Mucosa of descending colon (tissue), 3 donors: Measurements from ENCODE around the gene MAN2C1. TPM values are rescaled to one million over a fixed set of nuclear protein-coding genes. Genes with fewer than 3 reads are reported as not detected.

Source experiments
- ATAC-seq: fragments of 200-7000 bp; cut with Tn5 transposase; one replicate; pipeline ENCODE4 v1.9.1; 2020; ENCODE audit warnings: mild to moderate bottlenecking, moderate library complexity
- DNase-seq, 3 donors: peaks; one replicate each; pipeline ENCODE4 v3.0.0-alpha.2; 2020
- H3K36me3 ChIP-seq: fragments of 200-600 bp; one replicate; pipeline ENCODE4 v1.8.0; 2021; ENCODE audit warnings: low read depth, mild to moderate bottlenecking
- H3K4me1 ChIP-seq: fragments of 200-600 bp; one replicate; pipeline ENCODE4 v1.8.0; 2021; ENCODE audit warnings: low read depth, mild to moderate bottlenecking
- H3K4me3 ChIP-seq: fragments of 200-600 bp; one replicate; pipeline ENCODE4 v1.8.0; 2021; ENCODE audit warnings: mild to moderate bottlenecking
- H3K9me3 ChIP-seq: fragments of 200-600 bp; one replicate; pipeline ENCODE4 v1.8.0; 2021; ENCODE audit warnings: mild to moderate bottlenecking
- CTCF ChIP-seq: fragments of 200-600 bp; IDR thresholded peaks from one replicate; pipeline ENCODE4 v1.8.0; 2022; ENCODE audit warnings: antibody characterized with exemption, mild to moderate bottlenecking
- intact Hi-C, 2 donors: fragments of 100-400 bp; cut with DNase I in 1 of 2; cut with micrococcal nuclease in 1 of 2; formaldehyde crosslinking; loops; one replicate each; pipeline versions ENCODE4 v1.11.0 to v1.11.1; 2022; cut with DNase I, micrococcal nuclease
- microRNA-seq: library from miRNA; unstranded; fragments of <30 nt; microRNA quantifications from one replicate; pipeline ENCODE4, GENCODE V29; 2019
- total RNA-seq, 3 donors: library from RNA; stranded (reverse); fragmentation: NEBNext Ultra II Directional in 2 of 3; extraction: Animal tissue kit (Norgen Biotek cat#: 25700) in 2 of 3; gene quantifications; one replicate each; pipeline versions ENCODE4 v1.2.1 to v1.2.4, GENCODE V29; 2021 to 2023
- donor health status: DM: no; HTN: no; CAD: no; lungs with moderate emphysema.
- donor health status: DM: no; HTN: no; CAD: no.
- donor health status: DM: no; HTN: yes; CAD: no.

Gene MAN2C1
- total RNA-seq, 3 donors from 2014 or later, result 192 to 239 (median 217) TPM

DNA sequence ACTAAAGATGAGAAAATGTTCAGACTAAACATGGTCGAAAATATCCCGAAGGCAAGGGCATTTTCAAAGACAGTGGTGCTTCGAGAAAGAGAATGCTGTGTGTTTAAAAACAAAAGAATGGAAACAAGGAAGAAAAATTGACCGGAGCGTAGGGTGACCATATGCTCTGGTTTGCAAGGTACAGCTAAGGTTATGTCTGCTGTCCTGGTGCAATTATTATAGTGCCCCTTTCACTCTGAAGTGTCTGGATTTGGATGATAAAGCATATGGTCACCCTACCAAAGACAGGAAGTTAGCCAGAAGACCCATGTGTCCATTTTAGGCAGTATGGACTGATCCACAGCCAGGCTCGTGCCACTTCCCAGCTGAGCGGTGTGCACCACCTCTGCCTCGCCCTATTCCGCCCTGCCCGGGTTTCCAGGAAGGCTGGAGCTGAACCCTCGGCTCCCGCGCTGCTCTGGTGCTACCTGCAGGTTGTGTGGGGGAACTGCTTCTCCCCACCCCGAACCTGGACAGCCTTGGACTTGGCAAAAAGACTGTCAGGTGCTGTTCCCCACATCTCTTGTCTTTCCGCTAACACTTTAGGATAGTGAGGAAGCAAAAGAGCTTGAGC is 60.5 kb downstream of the MAN2C1 start:
- intact Hi-C loops, result no loop called here
- H3K9me3 ChIP-seq, result no peaks in the 10 kb centered on the region
- peak; percentile 100 for ATAC-seq
- peak; percentile 42 for TF ChIP-seq CTCF
- no peaks in the 10 kb centered on the region for H3K4me1 ChIP-seq
- peak; percentile 82 to 88 (median 84) for DNase-seq
- no peaks in the 10 kb centered on the region for H3K36me3 ChIP-seq
- H3K4me3 ChIP-seq, result no peak overlapping the region

DNA sequence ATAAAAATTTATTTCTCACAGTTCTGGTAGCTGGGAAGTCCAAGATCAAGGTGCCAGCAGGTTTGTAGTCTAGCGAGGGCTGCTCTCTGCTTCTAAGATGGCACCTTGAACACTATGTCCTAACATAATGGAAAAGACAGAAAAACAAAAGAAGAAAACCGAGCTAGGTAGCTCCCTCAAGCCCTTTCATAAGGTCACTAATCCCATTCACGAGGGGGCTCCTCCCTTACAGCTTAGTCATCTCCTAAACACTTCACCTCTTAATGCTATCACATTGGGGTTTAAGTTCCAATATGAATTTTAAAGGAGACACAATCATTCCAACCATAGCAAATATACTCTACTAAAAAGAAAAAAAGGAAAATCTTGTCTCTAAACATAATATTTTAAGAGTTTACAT is 62.2 kb downstream of the MAN2C1 start:
- no peaks in the 10 kb centered on the region for H3K4me1 ChIP-seq
- ATAC-seq (no peak), DNase-seq (no peak)
- intact Hi-C loops, result no loop called here
- no peaks in the 10 kb centered on the region for H3K9me3 ChIP-seq
- H3K4me3 ChIP-seq, result no peak overlapping the region
- no peak for TF ChIP-seq CTCF
- no peaks in the 10 kb centered on the region for H3K36me3 ChIP-seq

Small RNAs within 50 kb of the gene (microRNA-seq; reads per million reads assigned to microRNA genes)
- gene MIR631, result not detected

Other genes starting within 250 kb of the MAN2C1 start
- 10 to 100 TPM; 22.2 to 32.5 (median 24.2) TPM for gene C15orf39, start 166.7 kb downstream of the MAN2C1 start, total RNA-seq
- not detected for gene GOLGA6C, start 110.3 kb downstream of the MAN2C1 start, total RNA-seq
- gene GOLGA6D, start 85.8 kb downstream of the MAN2C1 start, total RNA-seq, result not detected
- gene COMMD4, start 32.5 kb downstream of the MAN2C1 start, total RNA-seq, result 10 to 100 TPM; 57.2 to 84.9 (median 72.3) TPM
- gene NEIL1, start 21.6 kb downstream of the MAN2C1 start, total RNA-seq, result 10 to 100 TPM; 38.0 to 67.9 (median 41.4) TPM
- 10 to 100 TPM; 52.6 to 75.3 (median 60.6) TPM for gene SIN3A, start 83.1 kb upstream of the MAN2C1 start, total RNA-seq
- 10 to 100 TPM; 32.0 to 47.1 (median 36.8) TPM for gene PTPN9, start 210.7 kb upstream of the MAN2C1 start, total RNA-seq